ENCODE data around the gene DLG2.

- TF ChIP-seq CTCF (conservative IDR thresholded peaks at IDR 0.05; ENCODE audit: low read length) (no peak), EZH2phosphoT487 (IDR thresholded peaks at IDR 0.05; ENCODE audit: borderline replicate concordance, low read depth, low read length) (no peak)
These were observed 1964.7 kb downstream of the DLG2 start for GRCh38 chr11:83662494-83662893.
